ENCODE measurements around the gene AKIRIN2. TPM values are rescaled to one million over a fixed set of nuclear protein-coding genes. Genes with fewer than 3 reads are reported as not detected.

The AKIRIN2 gene
- total and polyA plus RNA-seq, 2 donors (not counting 1 experiment from before 2014, with no cell fraction given): 82.2 to 108 TPM

GRCh38 chr6:87674290-87674689, 27.7 kb downstream of the AKIRIN2 start:
- Histone ChIP-seq H3K79me2 (ENCODE audit: control insufficient read depth, insufficient read depth, low read length) (peaks cover 3% of the 10 kb centered on the region), H3K4me2 (replicated peaks; ENCODE audit: low read depth, low read length, poor library complexity, severe bottlenecking) (no peak overlapping the region), H3K36me3 (replicated peaks in 1 of 2; ENCODE audit: control extremely low read depth in 1 of 2, control insufficient read depth in 1 of 2, extremely low read depth in 1 of 2, insufficient read depth in 2 of 2, low read length in 1 of 2) (peaks cover 12 to 45% of the 10 kb centered on the region in 2 experiments), H3K4me1 (ENCODE audit: control insufficient read depth in 2 of 2, insufficient read depth in 2 of 2, low read length in 2 of 2) (peaks cover 5 to 6% of the 10 kb centered on the region in 2 donors), H3K9ac (ENCODE audit: low read length) (no peak overlapping the region), H3K4me3 (ENCODE audit: control extremely low read depth in 1 of 5, extremely low read depth in 1 of 5, insufficient read depth in 1 of 5, low read depth in 2 of 5, low read length in 4 of 5) (no peak overlapping the region), H3K27ac (ENCODE audit: low read length in 2 of 2) (no peak overlapping the region), H3K9me3 (ENCODE audit: control extremely low read depth in 1 of 3, control insufficient read depth in 2 of 3, insufficient read depth in 1 of 3, low read length in 2 of 3) (no peaks in the 10 kb centered on the region), H4K20me1 (ENCODE audit: control insufficient read depth, insufficient read depth, low read length, poor library complexity, severe bottlenecking) (peaks cover 3% of the 10 kb centered on the region), H3K27me3 (replicated peaks in 1 of 4; ENCODE audit: control extremely low read depth in 1 of 4, control insufficient read depth in 3 of 4, insufficient read depth in 4 of 4, low read length in 3 of 4) (no peaks in the 10 kb centered on the region), H2AFZ (ENCODE audit: insufficient read depth, low read depth, low read length, poor library complexity, severe bottlenecking) (no peak overlapping the region)
- H3K27ac Mint-ChIP-seq: no peak overlapping the region
- no peak overlapping the region for H3K4me3 Mint-ChIP-seq
- H3K9me3 Mint-ChIP-seq (ENCODE audit: insufficient read depth): no peaks in the 10 kb centered on the region
- ATAC-seq (ENCODE audit: low read depth) (no peak), DNase-seq (no peak)
- TF ChIP-seq, protein P1, sequence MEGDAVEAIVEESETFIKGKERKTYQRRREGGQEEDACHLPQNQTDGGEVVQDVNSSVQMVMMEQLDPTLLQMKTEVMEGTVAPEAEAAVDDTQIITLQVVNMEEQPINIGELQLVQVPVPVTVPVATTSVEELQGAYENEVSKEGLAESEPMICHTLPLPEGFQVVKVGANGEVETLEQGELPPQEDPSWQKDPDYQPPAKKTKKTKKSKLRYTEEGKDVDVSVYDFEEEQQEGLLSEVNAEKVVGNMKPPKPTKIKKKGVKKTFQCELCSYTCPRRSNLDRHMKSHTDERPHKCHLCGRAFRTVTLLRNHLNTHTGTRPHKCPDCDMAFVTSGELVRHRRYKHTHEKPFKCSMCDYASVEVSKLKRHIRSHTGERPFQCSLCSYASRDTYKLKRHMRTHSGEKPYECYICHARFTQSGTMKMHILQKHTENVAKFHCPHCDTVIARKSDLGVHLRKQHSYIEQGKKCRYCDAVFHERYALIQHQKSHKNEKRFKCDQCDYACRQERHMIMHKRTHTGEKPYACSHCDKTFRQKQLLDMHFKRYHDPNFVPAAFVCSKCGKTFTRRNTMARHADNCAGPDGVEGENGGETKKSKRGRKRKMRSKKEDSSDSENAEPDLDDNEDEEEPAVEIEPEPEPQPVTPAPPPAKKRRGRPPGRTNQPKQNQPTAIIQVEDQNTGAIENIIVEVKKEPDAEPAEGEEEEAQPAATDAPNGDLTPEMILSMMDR (IDR thresholded peaks at IDR 0.05): no peak
- TF ChIP-seq EZH2 (IDR thresholded peaks at IDR 0.05; ENCODE audit: borderline replicate concordance, insufficient read depth, low read depth, low read length, poor library complexity, severe bottlenecking): no peak
- H3K4me1 Mint-ChIP-seq: peaks cover 12% of the 10 kb centered on the region
- no peaks in the 10 kb centered on the region for H3K27me3 Mint-ChIP-seq
- intact Hi-C loops (cut with micrococcal nuclease): no loop called here
- POLR2A ChIA-PET: interaction anchor here (0.6 to 0.7 kb wide), 2 partner anchors 21 to 232 kb away, joined by 4 to 7 read pairs; no protein-coding TSS in a partner anchor
- CTCF ChIA-PET: interaction anchor here (1.6 kb wide), 1 partner anchor 563 kb away, joined by 4 read pairs; no protein-coding TSS in a partner anchor

- Mint-ChIP-seq H3K9me3 (ENCODE audit: insufficient read depth) (no peaks in the 10 kb centered on the region), H3K27me3 (no peaks in the 10 kb centered on the region), H3K27ac (no peak overlapping the region), H3K4me3 (no peak overlapping the region), H3K4me1 (peaks cover 16% of the 10 kb centered on the region)
- Histone ChIP-seq H3K79me2 (ENCODE audit: control insufficient read depth, insufficient read depth, low read length) (no peaks in the 10 kb centered on the region), H3K36me3 (replicated peaks in 1 of 2; ENCODE audit: control extremely low read depth in 1 of 2, control insufficient read depth in 1 of 2, extremely low read depth in 1 of 2, insufficient read depth in 2 of 2, low read length in 1 of 2) (peaks cover 11 to 45% of the 10 kb centered on the region in 2 experiments), H3K4me2 (replicated peaks; ENCODE audit: low read depth, low read length, poor library complexity, severe bottlenecking) (no peak overlapping the region), H2AFZ (ENCODE audit: insufficient read depth, low read depth, low read length, poor library complexity, severe bottlenecking) (no peak overlapping the region), H4K20me1 (ENCODE audit: control insufficient read depth, insufficient read depth, low read length, poor library complexity, severe bottlenecking) (no peaks in the 10 kb centered on the region), H3K27ac (ENCODE audit: low read length in 2 of 2) (no peak overlapping the region), H3K9ac (ENCODE audit: low read length) (no peak overlapping the region), H3K4me1 (ENCODE audit: control insufficient read depth in 2 of 2, insufficient read depth in 2 of 2, low read length in 2 of 2) (peaks cover 5 to 6% of the 10 kb centered on the region in 2 donors), H3K4me3 (ENCODE audit: control extremely low read depth in 1 of 5, extremely low read depth in 1 of 5, insufficient read depth in 1 of 5, low read depth in 2 of 5, low read length in 4 of 5) (no peak overlapping the region), H3K27me3 (replicated peaks in 1 of 4; ENCODE audit: control extremely low read depth in 1 of 4, control insufficient read depth in 3 of 4, insufficient read depth in 4 of 4, low read length in 3 of 4) (no peaks in the 10 kb centered on the region), H3K9me3 (ENCODE audit: control extremely low read depth in 1 of 3, control insufficient read depth in 2 of 3, insufficient read depth in 1 of 3, low read length in 2 of 3) (no peaks in the 10 kb centered on the region)
- ChIA-PET CTCF (interaction anchor here (1.6 kb wide), 1 partner anchor 564 kb away, joined by 4 read pairs; no protein-coding TSS in a partner anchor), POLR2A (no interaction called here)
- DNase-seq (no peak), ATAC-seq (ENCODE audit: low read depth) (no peak)
- no peak for TF ChIP-seq EZH2 (IDR thresholded peaks at IDR 0.05; ENCODE audit: borderline replicate concordance, insufficient read depth, low read depth, low read length, poor library complexity, severe bottlenecking)
- TF ChIP-seq, protein P1 (IDR thresholded peaks at IDR 0.05): no peak
- intact Hi-C loops (cut with micrococcal nuclease): no loop called here
- 100% methylated on average over 2 of the region's 5 CpGs for WGBS (ENCODE audit: insufficient coverage)
Observed at GRCh38 chr6:87673237-87673636, 28.8 kb downstream of the AKIRIN2 start.
